Left lung (tissue), 10 donors: ENCODE measurements around the gene CRABP2. TPM values are rescaled to one million over a fixed set of nuclear protein-coding genes. Genes with fewer than 3 reads are reported as not detected.
A peak's percentile ranks its signal among the peaks of the same experiment; 100 is the strongest.

Experiments used
- ATAC-seq: fragments of 200-7000 bp; cut with Tn5 transposase; one replicate; pipeline ENCODE4 v1.9.1; 2020; ENCODE audit warnings: moderate library complexity
- DNase-seq, 4 donors: peaks; one replicate each; pipeline ENCODE4 v3.0.0-alpha.2; 2013 to 2020
- H3K27ac ChIP-seq, 2 donors: fragments of 200-600 bp; sonication (generic) in 1 of 2; one replicate each; pipeline versions ENCODE4 v1.5.0 to v1.8.0; 2020 to 2021
- H3K27me3 ChIP-seq, 2 donors: fragments of 200-600 bp; sonication (generic) in 1 of 2; one replicate each; pipeline versions ENCODE4 v1.5.0 to v1.8.0; 2020 to 2021
- H3K36me3 ChIP-seq, 2 donors: fragments of 200-600 bp; sonication (generic) in 1 of 2; one replicate each; pipeline versions ENCODE4 v1.5.0 to v1.8.0; 2020 to 2021
- H3K4me1 ChIP-seq, 2 donors: fragments of 200-600 bp; one replicate each; pipeline ENCODE4 v1.8.0; 2021
- H3K4me3 ChIP-seq, 2 donors: fragments of 200-600 bp; sonication (generic) in 1 of 2; one replicate each; pipeline versions ENCODE4 v1.5.0 to v1.8.0; 2020 to 2021; ENCODE audit warnings: mild to moderate bottlenecking in 1 of 2
- H3K9me3 ChIP-seq, 2 donors: fragments of 200-600 bp; sonication (generic) in 1 of 2; one replicate each; pipeline versions ENCODE4 v1.5.0 to v1.8.0; 2020 to 2021
- intact Hi-C, 2 donors: fragments of 100-400 bp; cut with DNase I; formaldehyde crosslinking; loops; one replicate each; pipeline versions ENCODE4 v1.11.2 to v1.14.2; 2022
- polyA plus RNA-seq, 6 donors: library from polyadenylated mRNA; unstranded; fragments of 120-200 nt; gene quantifications; one replicate each; pipeline ENCODE4 v1.2.1, GENCODE V29; 2013; ENCODE audit not compliant: insufficient read length in 6 of 6
- total RNA-seq, 2 donors: library from RNA; stranded (reverse); fragmentation: NEBNext Ultra II Directional; extraction: Animal tissue kit (Norgen Biotek cat#: 25700); gene quantifications; one replicate each; pipeline ENCODE4 v1.2.1, GENCODE V29; 2021
- TF ChIP-seq, protein P1 (sequence below), 2 donors: fragments of 200-600 bp; sonication (generic) in 1 of 2; IDR thresholded peaks; one replicate each; pipeline versions ENCODE4 v1.5.0 to v1.8.0; 2021; ENCODE audit warnings: antibody characterized with exemption in 2 of 2
- donor health status: DM: no; HTN: yes; CAD: no.
- donor health status: DM: no; HTN: no; CAD: no.

Gene CRABP2
- total and polyA plus RNA-seq, 8 donors, result 2.7 to 154 (median 98.4) TPM

DNA sequence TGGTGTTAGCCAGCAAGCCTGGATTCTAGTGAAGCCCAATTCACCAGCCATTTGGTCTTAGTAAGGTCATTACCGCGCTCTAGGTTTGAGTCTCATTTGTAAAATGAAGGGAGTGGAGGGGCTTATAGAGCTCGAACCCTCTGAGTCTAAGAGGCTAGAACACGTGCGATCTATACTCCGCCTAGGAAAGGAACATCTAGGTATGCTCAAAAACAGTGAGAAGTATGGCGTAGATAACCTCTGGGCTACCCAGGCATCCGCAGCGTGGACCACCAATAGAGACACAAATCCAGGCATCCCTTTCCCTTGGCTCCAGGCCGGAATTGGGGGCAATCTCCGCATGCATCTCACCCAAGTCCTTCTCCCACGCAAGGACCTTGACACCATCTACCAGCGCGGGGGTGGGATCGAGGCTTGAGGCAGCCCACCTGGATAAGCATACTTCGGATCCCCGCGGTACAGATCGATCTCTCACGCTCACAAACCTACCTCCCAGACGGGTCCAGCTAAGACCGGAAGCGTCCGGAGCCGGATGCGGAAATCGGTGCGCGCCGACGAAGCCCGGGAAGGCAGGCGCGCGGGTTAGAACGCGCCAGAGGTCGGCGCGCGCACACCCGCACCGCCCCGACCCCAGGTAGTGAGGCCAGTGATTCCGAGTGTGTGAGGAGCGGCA lies 22.7 kb upstream of the CRABP2 start, which contains the start of gene METTL25B:
TSS of gene METTL25B (plus strand) at position 544 of the 673 bp plus-strand sequence. CDS start 636 bp downstream, outside the sequence.
- Histone ChIP-seq H3K4me3 (peak within 1 kb of the TSS; percentile 53 to 64), H3K27me3 (no peaks in the 10 kb centered on the region), H3K27ac (peak within 1 kb of the TSS; percentile 89 to 98), H3K9me3 (no peaks in the 10 kb centered on the region), H3K4me1 (peaks cover 32 to 56% of the 10 kb centered on the region in 2 donors), H3K36me3 (peaks cover 5 to 43% of the 10 kb centered on the region in 2 donors)
- ATAC-seq (peak; percentile 84), DNase-seq (peak; percentile 74 to 94 (median 86))
- TF ChIP-seq, protein P1, sequence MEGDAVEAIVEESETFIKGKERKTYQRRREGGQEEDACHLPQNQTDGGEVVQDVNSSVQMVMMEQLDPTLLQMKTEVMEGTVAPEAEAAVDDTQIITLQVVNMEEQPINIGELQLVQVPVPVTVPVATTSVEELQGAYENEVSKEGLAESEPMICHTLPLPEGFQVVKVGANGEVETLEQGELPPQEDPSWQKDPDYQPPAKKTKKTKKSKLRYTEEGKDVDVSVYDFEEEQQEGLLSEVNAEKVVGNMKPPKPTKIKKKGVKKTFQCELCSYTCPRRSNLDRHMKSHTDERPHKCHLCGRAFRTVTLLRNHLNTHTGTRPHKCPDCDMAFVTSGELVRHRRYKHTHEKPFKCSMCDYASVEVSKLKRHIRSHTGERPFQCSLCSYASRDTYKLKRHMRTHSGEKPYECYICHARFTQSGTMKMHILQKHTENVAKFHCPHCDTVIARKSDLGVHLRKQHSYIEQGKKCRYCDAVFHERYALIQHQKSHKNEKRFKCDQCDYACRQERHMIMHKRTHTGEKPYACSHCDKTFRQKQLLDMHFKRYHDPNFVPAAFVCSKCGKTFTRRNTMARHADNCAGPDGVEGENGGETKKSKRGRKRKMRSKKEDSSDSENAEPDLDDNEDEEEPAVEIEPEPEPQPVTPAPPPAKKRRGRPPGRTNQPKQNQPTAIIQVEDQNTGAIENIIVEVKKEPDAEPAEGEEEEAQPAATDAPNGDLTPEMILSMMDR (IDR thresholded peaks at IDR 0.05), result no peak
- intact Hi-C loops, result no loop called here

DNA sequence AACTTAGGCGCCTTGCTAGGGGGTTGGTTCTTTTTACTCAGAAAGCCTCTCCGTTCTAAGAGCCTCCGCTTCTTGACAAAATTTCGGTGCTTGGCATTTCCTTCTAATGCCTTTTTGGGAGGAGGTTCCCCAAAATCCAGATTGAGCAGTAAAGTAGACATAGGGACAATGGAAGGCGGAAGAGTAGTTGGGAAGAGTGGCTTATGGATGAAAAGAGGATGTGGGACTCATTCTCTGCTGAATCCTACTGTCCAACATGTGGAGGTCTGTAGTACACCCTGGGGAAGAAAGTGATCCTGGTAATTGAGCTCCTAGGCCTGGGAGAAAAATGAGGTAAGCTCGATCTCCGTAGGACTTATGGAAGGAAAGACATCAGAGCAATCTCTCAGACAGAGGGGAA lies 22.1 kb upstream of the CRABP2 start:
- Histone ChIP-seq H3K4me3 (peak overlapping the region; percentile 53 to 64), H3K9me3 (no peaks in the 10 kb centered on the region), H3K27ac (peak overlapping the region; percentile 89 to 98), H3K36me3 (peaks cover 5 to 43% of the 10 kb centered on the region in 2 donors), H3K27me3 (no peaks in the 10 kb centered on the region), H3K4me1 (peaks cover 32 to 56% of the 10 kb centered on the region in 2 donors)
- ATAC-seq (no peak), DNase-seq (no peak)
- intact Hi-C loops, result no loop called here
- TF ChIP-seq, protein P1 (IDR thresholded peaks at IDR 0.05), result no peak

DNA sequence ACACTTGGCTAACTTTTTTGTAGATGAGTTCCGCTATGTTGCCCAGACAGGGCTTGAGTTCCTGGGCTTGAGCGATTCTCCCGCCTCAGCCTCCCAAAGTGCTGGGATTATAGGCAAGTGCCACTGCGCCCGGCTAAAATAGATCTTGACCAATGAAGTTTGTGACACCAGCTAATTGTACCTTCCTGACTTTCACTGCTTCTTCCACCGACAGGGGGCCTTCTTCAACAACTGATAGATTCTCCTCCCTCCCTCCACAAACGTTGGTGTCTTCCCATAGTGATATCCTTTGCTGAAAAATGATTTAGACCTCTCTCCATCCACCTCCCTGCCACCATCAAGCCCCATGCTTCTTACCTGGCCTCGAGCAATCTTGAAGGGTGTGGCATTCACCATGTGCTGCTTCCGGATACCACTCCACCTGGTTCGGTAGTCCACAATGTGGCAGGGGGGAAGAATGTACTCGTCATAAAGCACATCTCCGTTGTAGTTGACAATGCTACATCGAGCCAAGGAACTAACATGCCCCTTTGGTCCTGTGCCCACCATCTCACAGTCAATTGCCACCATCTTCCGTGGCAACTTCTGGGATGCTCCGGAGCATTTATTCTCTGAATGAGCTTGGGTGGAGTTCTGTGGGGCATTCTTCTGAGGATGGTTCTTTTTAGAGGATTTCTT lies 21.3 kb upstream of the CRABP2 start:
- no peaks in the 10 kb centered on the region for H3K27me3 ChIP-seq
- DNase-seq, result peak in 1 of 4 donors; percentile 40
- peaks cover 32 to 56% of the 10 kb centered on the region in 2 donors for H3K4me1 ChIP-seq
- no peak overlapping the region for H3K27ac ChIP-seq
- ATAC-seq, result peak; percentile 9
- no peaks in the 10 kb centered on the region for H3K9me3 ChIP-seq
- TF ChIP-seq, protein P1 (IDR thresholded peaks at IDR 0.05), result peak; percentile 18 to 33
- H3K36me3 ChIP-seq, result peaks cover 5 to 42% of the 10 kb centered on the region in 2 donors
- intact Hi-C loops, result no loop called here
- H3K4me3 ChIP-seq, result peak overlapping the region in 1 of 2 donors; percentile 64

DNA sequence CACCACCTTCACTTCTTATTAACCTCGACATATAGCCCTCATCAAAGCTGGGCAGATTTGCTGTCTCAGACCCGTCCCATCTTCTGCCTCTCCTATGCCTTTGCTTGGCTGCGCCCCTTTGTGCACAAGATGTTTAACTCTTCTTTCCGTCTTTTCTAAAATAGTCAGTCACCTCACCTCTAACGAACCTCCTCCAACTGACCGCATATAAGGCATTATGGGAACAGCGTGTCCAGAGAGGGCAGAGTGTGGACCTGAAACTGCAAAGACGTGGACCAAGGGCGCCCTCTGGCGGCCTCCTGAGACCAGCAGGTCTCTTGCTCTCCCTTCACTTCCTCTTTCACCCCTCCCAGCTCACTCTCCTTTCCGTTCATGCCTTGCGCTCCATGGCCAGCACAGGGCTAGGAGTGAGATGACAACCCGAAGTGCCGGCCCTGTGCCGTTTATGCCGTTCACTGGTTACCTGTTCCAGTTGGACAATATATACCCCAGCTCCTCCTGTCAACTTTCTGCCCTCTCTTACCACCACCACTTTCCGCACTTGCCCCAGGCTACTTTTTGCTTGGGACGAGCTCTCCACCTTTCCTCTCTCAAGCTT lies 20.4 kb upstream of the CRABP2 start:
- TF ChIP-seq, protein P1 (IDR thresholded peaks at IDR 0.05), result peak; percentile 91 to 97
- ATAC-seq, result peak; percentile 80
- Histone ChIP-seq H3K4me1 (peaks cover 32 to 56% of the 10 kb centered on the region in 2 donors), H3K36me3 (peaks cover 5 to 51% of the 10 kb centered on the region in 2 donors), H3K27me3 (no peaks in the 10 kb centered on the region), H3K9me3 (no peaks in the 10 kb centered on the region), H3K27ac (peak overlapping the region in 1 of 2 donors; percentile 40), H3K4me3 (peak overlapping the region in 1 of 2 donors; percentile 64)
- DNase-seq, result peak; percentile 85 to 96 (median 91)
- intact Hi-C loops, result loop anchor here in 1 of 2 donors (2.0 kb wide), 1 partner anchor 37 kb away; no protein-coding TSS in a partner anchor
